MCF 10A (cell line): ENCODE results near the gene DIPK1C. TPM values are rescaled to one million over a fixed set of nuclear protein-coding genes. Genes with fewer than 3 reads are reported as not detected.
"Not testable (repeated sequence)": the region's sequence is repeated elsewhere in the genome, so short reads cannot be mapped to it uniquely, and the experiment has no call there.

Source experiments
- BruUV-seq: library from RNA; stranded (reverse); fragments of 400-500 nt; replicated peaks from 2 replicates; lab custom pipeline; 2021; lab: Mats Ljungman, UMichigan
- CTCF ChIA-PET: fragments of 300-600 bp; sonication (Branson Sonifier 250); formaldehyde crosslinking; extraction: SDS; loops from one replicate; lab custom pipeline; 2021; ENCODE audit warnings: antibody characterized with exemption, inconsistent platforms; lab: Yijun Ruan, JAX
- POLR2A ChIA-PET: fragments of 300-600, 350-650 bp; sonication (Branson Sonifier 250); formaldehyde crosslinking; extraction: SDS; loops from one replicate; lab custom pipeline; 2020; ENCODE audit warnings: antibody characterized with exemption, inconsistent platforms; lab: Yijun Ruan, JAX
- DNase-seq: peaks from one replicate; pipeline ENCODE4 v3.0.0-alpha.2; 2018; ENCODE audit not compliant: unreplicated experiment
- H3K27ac Mint-ChIP-seq: one replicate; pipeline ENCODE4 v1.8.0; 2022; ENCODE audit warnings: mild to moderate bottlenecking, low read depth, mixed read lengths; ENCODE audit not compliant: unreplicated experiment
- H3K27me3 Mint-ChIP-seq: one replicate; pipeline ENCODE4 v1.8.0; 2022; ENCODE audit warnings: mixed read lengths; ENCODE audit not compliant: insufficient read depth, unreplicated experiment
- H3K36me3 Mint-ChIP-seq: one replicate; pipeline ENCODE4 v1.8.0; 2022; ENCODE audit warnings: mild to moderate bottlenecking, moderate library complexity, mixed read lengths; ENCODE audit not compliant: insufficient read depth, unreplicated experiment
- H3K4me1 Mint-ChIP-seq: one replicate; pipeline ENCODE4 v1.8.0; 2022; ENCODE audit warnings: mixed read lengths; ENCODE audit not compliant: insufficient read depth, unreplicated experiment
- H3K4me3 Mint-ChIP-seq: one replicate; pipeline ENCODE4 v1.8.0; 2022; ENCODE audit warnings: mild to moderate bottlenecking, moderate library complexity, mixed read lengths; ENCODE audit not compliant: unreplicated experiment
- H3K9me3 Mint-ChIP-seq: one replicate; pipeline ENCODE4 v1.8.0; 2022; ENCODE audit warnings: mixed read lengths; ENCODE audit not compliant: unreplicated experiment
- CTCF ChIP-seq: fragments of 200-600 bp; IDR thresholded peaks from one replicate; pipeline ENCODE4 v1.8.0; 2022; ENCODE audit warnings: antibody characterized with exemption, mild to moderate bottlenecking; ENCODE audit not compliant: unreplicated experiment
- intact Hi-C: fragments of 100-400 bp; cut with micrococcal nuclease; formaldehyde crosslinking; loops from 2 replicates; pipeline ENCODE4 v1.14.1; 2022
- total RNA-seq: library from RNA; stranded (reverse); gene quantifications from 2 replicates; pipeline ENCODE4 v1.2.3, GENCODE V29; 2022

Gene DIPK1C
- total RNA-seq, 1 experiment from 2014 or later = not detected

- Mint-ChIP-seq H3K4me1 (peaks cover 22% of the 10 kb centered on the region), H3K36me3 (peaks cover 54% of the 10 kb centered on the region), H3K27ac (peak overlapping the region; percentile 81), H3K27me3 (no peaks in the 10 kb centered on the region), H3K4me3 (no peak overlapping the region), H3K9me3 (no peaks in the 10 kb centered on the region)
- intact Hi-C loops = no loop called here
- ChIA-PET POLR2A (no interaction called here), CTCF (interaction anchor here (1.8 kb wide), 1 partner anchor 50 kb away, joined by 8 read pairs; no protein-coding TSS in a partner anchor)
- TF ChIP-seq CTCF = no peak
- no TSS peak for BruUV-seq
- no peak for DNase-seq
Measured at GRCh38 chr18:74501386-74501785, 44.3 kb upstream of the DIPK1C start.

GRCh38 chr18:74500774-74501173 lies 43.7 kb upstream of the DIPK1C start:
- peak overlapping the region; percentile 16 for H3K4me3 Mint-ChIP-seq
- H3K4me1 Mint-ChIP-seq = peaks cover 22% of the 10 kb centered on the region
- DNase-seq, H3K27me3 Mint-ChIP-seq, H3K9me3 Mint-ChIP-seq, BruUV-seq, intact Hi-C loops: not testable (repeated sequence)
- H3K36me3 Mint-ChIP-seq = peaks cover 49% of the 10 kb centered on the region
- peak overlapping the region; percentile 81 for H3K27ac Mint-ChIP-seq
- ChIA-PET CTCF (interaction anchor here (0.6 to 1.2 kb wide), 3 partner anchors 147 to 341 kb away, joined by 3 to 4 read pairs (median 4); no protein-coding TSS in a partner anchor), POLR2A (interaction anchor here (2.7 kb wide), 1 partner anchor 41 kb away, joined by 13 read pairs; no protein-coding TSS in a partner anchor)

- Mint-ChIP-seq H3K4me3 (peak overlapping the region; percentile 16), H3K27ac (peak overlapping the region; percentile 81), H3K27me3 (no peaks in the 10 kb centered on the region), H3K9me3 (no peaks in the 10 kb centered on the region), H3K4me1 (peaks cover 22% of the 10 kb centered on the region), H3K36me3 (peaks cover 45% of the 10 kb centered on the region)
- no peak for TF ChIP-seq CTCF
- intact Hi-C loops = no loop called here
- POLR2A ChIA-PET = interaction anchor here (0.7 to 2.7 kb wide), 3 partner anchors 42 to 140 kb away, joined by 3 to 13 read pairs (median 3); no protein-coding TSS in a partner anchor
- CTCF ChIA-PET = interaction anchor here (0.6 to 6.0 kb wide), 5 partner anchors 51 to 340 kb away, joined by 3 to 57 read pairs (median 4); no protein-coding TSS in a partner anchor
- BruUV-seq = no TSS peak
- no peak for DNase-seq
Measured at GRCh38 chr18:74500372-74500771, 43.3 kb upstream of the DIPK1C start.

GRCh38 chr18:74499633-74500032 lies 42.5 kb upstream of the DIPK1C start:
- DNase-seq = peak; percentile 69
- H3K36me3 Mint-ChIP-seq = peaks cover 40% of the 10 kb centered on the region
- H3K27me3 Mint-ChIP-seq = no peaks in the 10 kb centered on the region
- H3K9me3 Mint-ChIP-seq = no peaks in the 10 kb centered on the region
- TF ChIP-seq CTCF = no peak
- ChIA-PET POLR2A (interaction anchor here (0.6 to 2.7 kb wide), 4 partner anchors 42 to 139 kb away, joined by 3 to 13 read pairs (median 3); no protein-coding TSS in a partner anchor), CTCF (interaction anchor here (0.7 to 6.0 kb wide), 5 partner anchors 47 to 317 kb away, joined by 3 to 57 read pairs (median 4); no protein-coding TSS in a partner anchor)
- H3K27ac Mint-ChIP-seq = peak overlapping the region; percentile 88
- intact Hi-C loops = loop anchor here (2.0 to 5.0 kb wide), 2 partner anchors 53 to 207 kb away; partner anchors contain the start of gene CYB5A
- no TSS peak for BruUV-seq
- peak overlapping the region; percentile 71 for H3K4me3 Mint-ChIP-seq
- peaks cover 22% of the 10 kb centered on the region for H3K4me1 Mint-ChIP-seq
